Upper lobe of right lung (tissue), 1 donor: ENCODE data around the gene HOXA10. TPM values are rescaled to one million over a fixed set of nuclear protein-coding genes. Genes with fewer than 3 reads are reported as not detected.

Source experiments
- ATAC-seq: fragments of 200-7000 bp; cut with Tn5 transposase; one replicate; pipeline ENCODE4 v1.9.1; 2020; ENCODE audit warnings: mild to moderate bottlenecking, moderate library complexity
- DNase-seq: peaks from one replicate; pipeline ENCODE4 v3.0.0-alpha.2; 2020
- H3K27ac ChIP-seq: fragments of 200-600 bp; one replicate; pipeline ENCODE4 v1.8.0; 2022
- H3K27me3 ChIP-seq: fragments of 200-600 bp; one replicate; pipeline ENCODE4 v1.8.0; 2022; ENCODE audit warnings: mild to moderate bottlenecking
- H3K36me3 ChIP-seq: fragments of 200-600 bp; one replicate; pipeline ENCODE4 v1.8.0; 2022
- H3K4me1 ChIP-seq: fragments of 200-600 bp; one replicate; pipeline ENCODE4 v1.8.0; 2022
- H3K4me3 ChIP-seq: fragments of 200-600 bp; one replicate; pipeline ENCODE4 v1.8.0; 2022; ENCODE audit warnings: mild to moderate bottlenecking
- H3K9me3 ChIP-seq: fragments of 200-600 bp; one replicate; pipeline ENCODE4 v1.8.0; 2022
- intact Hi-C: fragments of 100-400 bp; cut with DNase I; formaldehyde crosslinking; loops from one replicate; pipeline ENCODE4 v1.11.0; 2022
- total RNA-seq: library from RNA; stranded (reverse); fragmentation: NEBNext Ultra II Directional; extraction: Animal tissue kit (Norgen Biotek cat#: 25700); gene quantifications from one replicate; pipeline ENCODE4 v1.2.1, GENCODE V29; 2021
- TF ChIP-seq, protein P1 (sequence below): fragments of 200-600 bp; IDR thresholded peaks from one replicate; pipeline ENCODE4 v1.8.0; 2022; ENCODE audit warnings: antibody characterized with exemption
- donor health status: DM: no; HTN: yes; CAD: no; lungs with severe emphysema.

The HOXA10 gene
- total RNA-seq, 1 donor from 2014 or later, result 0.38 TPM

DNA sequence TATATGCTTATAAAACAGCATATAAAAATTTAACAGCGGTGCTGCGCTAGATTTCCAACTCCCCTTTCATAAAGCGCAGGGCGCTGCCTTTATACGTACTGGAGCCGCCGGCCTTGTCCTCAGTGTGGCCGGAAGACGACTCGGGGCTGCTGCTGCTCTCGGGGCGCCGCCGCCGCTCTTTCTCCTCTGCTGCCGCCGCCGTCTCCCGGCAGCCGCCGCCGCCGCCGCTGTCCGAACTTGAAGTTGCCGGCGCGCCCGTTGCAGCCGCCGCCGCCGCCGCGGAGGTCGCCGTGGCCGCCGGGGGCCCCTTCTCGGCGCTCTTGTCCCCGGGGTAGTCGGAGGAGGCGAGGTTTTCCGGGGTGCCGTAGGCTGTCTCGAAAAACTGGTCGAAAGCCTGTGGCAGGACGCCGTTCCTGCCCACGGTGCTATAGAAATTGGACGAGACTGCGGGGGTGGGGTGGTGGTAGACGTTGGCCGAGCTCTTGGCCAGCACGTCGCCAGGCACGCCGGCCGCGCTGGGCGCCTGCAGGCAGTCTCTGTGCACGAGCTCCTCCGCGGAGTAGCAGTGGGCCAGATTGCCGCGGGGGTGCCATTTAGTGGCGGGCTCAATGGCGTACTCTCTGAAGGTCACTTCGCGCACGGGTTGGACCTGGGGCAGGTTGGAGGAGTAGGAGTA is 10.4 kb upstream of the HOXA10 start:
- no peak overlapping the region for H3K27ac ChIP-seq
- ATAC-seq (no peak), DNase-seq (peak; percentile 68)
- H3K36me3 ChIP-seq, result no peaks in the 10 kb centered on the region
- intact Hi-C loops, result no loop called here
- TF ChIP-seq, protein P1, sequence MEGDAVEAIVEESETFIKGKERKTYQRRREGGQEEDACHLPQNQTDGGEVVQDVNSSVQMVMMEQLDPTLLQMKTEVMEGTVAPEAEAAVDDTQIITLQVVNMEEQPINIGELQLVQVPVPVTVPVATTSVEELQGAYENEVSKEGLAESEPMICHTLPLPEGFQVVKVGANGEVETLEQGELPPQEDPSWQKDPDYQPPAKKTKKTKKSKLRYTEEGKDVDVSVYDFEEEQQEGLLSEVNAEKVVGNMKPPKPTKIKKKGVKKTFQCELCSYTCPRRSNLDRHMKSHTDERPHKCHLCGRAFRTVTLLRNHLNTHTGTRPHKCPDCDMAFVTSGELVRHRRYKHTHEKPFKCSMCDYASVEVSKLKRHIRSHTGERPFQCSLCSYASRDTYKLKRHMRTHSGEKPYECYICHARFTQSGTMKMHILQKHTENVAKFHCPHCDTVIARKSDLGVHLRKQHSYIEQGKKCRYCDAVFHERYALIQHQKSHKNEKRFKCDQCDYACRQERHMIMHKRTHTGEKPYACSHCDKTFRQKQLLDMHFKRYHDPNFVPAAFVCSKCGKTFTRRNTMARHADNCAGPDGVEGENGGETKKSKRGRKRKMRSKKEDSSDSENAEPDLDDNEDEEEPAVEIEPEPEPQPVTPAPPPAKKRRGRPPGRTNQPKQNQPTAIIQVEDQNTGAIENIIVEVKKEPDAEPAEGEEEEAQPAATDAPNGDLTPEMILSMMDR, result no peak
- peaks cover 100% of the 10 kb centered on the region for H3K27me3 ChIP-seq
- peaks cover 41% of the 10 kb centered on the region for H3K4me1 ChIP-seq
- peak overlapping the region; percentile 31 for H3K4me3 ChIP-seq
- no peaks in the 10 kb centered on the region for H3K9me3 ChIP-seq

DNA sequence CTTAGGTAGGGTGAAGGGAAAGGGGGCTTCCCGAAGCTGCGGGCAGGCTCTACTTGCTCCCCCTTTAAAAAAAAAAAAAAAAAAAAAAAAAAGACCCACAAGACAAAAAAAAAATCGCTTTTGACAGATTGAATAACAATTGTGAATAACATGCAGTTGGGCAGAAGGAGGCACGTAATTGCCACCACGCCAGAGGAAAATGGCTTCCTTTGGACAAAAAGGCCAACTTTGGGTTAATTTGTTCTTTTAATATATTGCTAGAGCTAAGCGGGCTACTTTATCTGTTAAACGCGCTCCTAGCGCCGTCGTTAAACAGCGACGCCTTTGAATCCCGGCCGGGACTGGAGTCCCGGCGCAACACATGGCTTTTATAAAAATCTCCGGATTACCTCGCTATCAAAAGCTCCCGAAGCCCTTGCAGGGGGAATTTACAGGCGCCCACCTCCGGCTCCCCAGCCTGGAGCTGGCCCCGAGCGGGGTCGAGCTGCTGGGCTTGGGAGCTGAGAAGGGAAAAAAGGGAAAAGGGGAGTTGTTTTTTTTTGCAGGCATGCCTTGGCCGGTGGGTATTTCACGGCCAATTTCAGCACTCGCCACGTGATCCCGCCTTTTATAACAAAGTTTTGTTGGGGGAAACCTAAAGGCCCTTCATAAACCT is 9.7 kb upstream of the HOXA10 start:
- Histone ChIP-seq H3K36me3 (no peaks in the 10 kb centered on the region), H3K4me3 (peak overlapping the region; percentile 31), H3K9me3 (no peaks in the 10 kb centered on the region), H3K27me3 (peaks cover 100% of the 10 kb centered on the region), H3K4me1 (peaks cover 36% of the 10 kb centered on the region), H3K27ac (no peak overlapping the region)
- DNase-seq (peak; percentile 42), ATAC-seq (no peak)
- intact Hi-C loops, result no loop called here
- TF ChIP-seq, protein P1, result no peak

DNA sequence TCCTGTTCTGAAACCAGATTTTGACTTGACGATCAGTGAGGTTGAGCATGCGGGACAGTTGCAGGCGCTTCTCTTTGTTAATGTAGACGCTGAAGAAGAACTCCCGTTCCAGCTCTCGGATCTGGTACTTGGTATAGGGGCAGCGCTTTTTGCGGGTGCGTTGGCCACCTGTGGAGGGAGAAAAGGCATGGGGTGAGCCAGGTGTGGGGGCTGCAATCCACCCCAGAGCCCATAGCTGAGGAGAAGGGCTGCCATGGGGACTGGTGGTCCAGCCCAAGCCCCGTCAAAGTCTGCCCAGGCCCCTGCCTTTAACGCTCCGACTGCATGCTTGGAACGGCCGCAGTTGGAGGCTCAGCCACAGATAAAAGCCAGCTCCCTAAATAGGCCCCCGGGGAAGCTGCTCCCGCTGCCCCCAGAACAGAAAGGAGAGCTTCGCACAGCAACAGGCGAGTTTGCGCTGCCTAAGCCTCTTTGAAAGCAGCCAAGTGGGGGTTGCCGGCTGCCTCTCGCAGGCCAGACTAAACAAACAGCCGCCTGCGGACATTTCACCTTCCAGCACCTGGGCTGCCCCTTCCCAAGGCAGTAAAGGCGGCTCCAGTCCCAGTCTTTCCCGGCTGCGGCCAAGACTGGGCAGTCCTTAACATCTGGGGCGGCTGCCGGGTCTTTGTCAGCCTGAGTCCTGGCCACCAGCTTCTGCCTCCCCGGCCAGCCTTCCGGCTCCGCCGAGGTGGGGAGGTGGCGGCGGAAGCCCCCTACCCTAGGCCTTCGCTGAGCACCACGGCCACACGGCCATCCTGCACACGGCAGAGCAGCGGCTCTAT is 9.0 kb upstream of the HOXA10 start:
- intact Hi-C loops, result no loop called here
- Histone ChIP-seq H3K27me3 (peaks cover 100% of the 10 kb centered on the region), H3K4me3 (no peak overlapping the region)

DNA sequence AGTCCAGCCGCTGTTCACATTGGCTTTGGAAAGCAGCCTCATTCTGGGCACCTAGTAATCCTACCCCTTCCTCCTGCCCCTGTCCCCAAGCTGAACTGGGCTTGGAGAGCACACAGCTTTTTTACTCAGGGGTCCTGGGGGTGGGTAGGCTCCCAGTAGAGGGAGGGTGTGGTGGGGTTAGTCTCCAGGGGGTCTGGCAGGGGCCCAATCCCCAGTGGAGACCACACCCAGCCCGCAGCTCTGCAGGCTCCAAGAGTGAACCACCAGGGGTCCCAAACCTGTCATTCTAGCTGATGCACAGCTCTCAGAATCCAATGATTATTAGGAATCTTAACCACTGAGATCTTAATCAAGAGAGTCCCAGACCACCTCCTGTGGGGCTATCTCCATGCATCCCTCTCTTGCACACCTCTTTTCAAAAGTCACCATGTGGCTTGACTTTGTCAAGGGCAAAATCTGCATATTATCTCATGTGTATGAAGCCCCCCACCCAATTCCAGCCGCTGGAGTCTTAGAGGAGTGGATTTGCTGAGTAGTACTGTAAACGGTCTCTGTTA is 8.2 kb upstream of the HOXA10 start:
- intact Hi-C loops, result no loop called here
- no peak for DNase-seq
- Histone ChIP-seq H3K4me3 (no peak overlapping the region), H3K36me3 (no peaks in the 10 kb centered on the region), H3K27me3 (peaks cover 100% of the 10 kb centered on the region), H3K27ac (no peak overlapping the region), H3K9me3 (no peaks in the 10 kb centered on the region), H3K4me1 (peaks cover 21% of the 10 kb centered on the region)
- TF ChIP-seq, protein P1, result no peak
- no peak for ATAC-seq

More for the DNA sequence above, 9.0 kb upstream of the HOXA10 start:
- peak; percentile 56 for DNase-seq
- no peak for ATAC-seq
- Histone ChIP-seq H3K36me3 (no peaks in the 10 kb centered on the region), H3K27ac (no peak overlapping the region), H3K4me1 (peaks cover 28% of the 10 kb centered on the region), H3K9me3 (no peaks in the 10 kb centered on the region)
- TF ChIP-seq, protein P1, result no peak

DNA sequence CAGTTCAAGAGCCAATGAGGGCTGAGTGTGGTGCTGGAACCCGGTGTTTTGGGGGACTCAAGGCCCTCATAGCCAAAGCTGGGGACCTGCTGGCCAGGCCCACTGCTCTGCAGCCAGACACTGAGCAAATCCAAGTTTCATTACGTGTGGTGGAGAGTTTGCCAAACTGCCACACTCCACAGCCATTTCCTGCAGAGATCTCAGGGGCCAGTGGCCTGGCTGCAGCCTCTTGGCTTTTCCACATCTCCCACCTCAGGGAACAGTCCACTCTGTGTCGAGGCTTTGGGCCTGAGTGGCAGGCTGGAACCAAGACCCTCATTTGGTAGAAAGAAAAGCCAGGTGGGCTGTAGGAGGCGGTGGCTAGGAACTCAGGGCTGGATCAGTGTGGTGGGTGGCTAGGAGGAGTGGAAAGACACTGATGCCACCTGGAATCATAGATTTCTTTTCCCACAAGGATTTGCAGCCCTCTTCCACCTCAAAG is 7.7 kb upstream of the HOXA10 start:
- no peak for ATAC-seq
- H3K4me3 ChIP-seq, result no peak overlapping the region
- H3K36me3 ChIP-seq, result no peaks in the 10 kb centered on the region
- H3K4me1 ChIP-seq, result peaks cover 21% of the 10 kb centered on the region
- no peak overlapping the region for H3K27ac ChIP-seq
- DNase-seq, result peak; percentile 51
- TF ChIP-seq, protein P1, result no peak
- H3K27me3 ChIP-seq, result peaks cover 100% of the 10 kb centered on the region
- intact Hi-C loops, result no loop called here
- no peaks in the 10 kb centered on the region for H3K9me3 ChIP-seq
